22Rv1 (cell line): ENCODE data around the gene AGAP3.

Experiments
- CTCF ChIP-seq: fragments of 450-650 bp; IDR thresholded peaks from 2 replicates; pipeline ENCODE4 v1.5.1; 2017; ENCODE audit warnings: mild to moderate bottlenecking
- ZFX ChIP-seq: fragments of 450-650 bp; IDR thresholded peaks from 2 replicates; pipeline ENCODE4 v1.6.1; 2017; ENCODE audit warnings: antibody characterized with exemption, borderline replicate concordance

GRCh38 chr7:151143261-151144015 is 57.2 kb downstream of the AGAP3 start:
- TF ChIP-seq CTCF: no peak
- no peak for TF ChIP-seq ZFX
